ENCODE data around the gene CCDC92B. TPM values are rescaled to one million over a fixed set of nuclear protein-coding genes. Genes with fewer than 3 reads are reported as not detected.
A peak's percentile ranks its signal among the peaks of the same experiment; 100 is the strongest.

The CCDC92B gene
- total and polyA plus RNA-seq, 9 of the 15 experiments (the other 6 are each of a cell fraction or from before 2014, with no cell fraction given), result not detected

DNA sequence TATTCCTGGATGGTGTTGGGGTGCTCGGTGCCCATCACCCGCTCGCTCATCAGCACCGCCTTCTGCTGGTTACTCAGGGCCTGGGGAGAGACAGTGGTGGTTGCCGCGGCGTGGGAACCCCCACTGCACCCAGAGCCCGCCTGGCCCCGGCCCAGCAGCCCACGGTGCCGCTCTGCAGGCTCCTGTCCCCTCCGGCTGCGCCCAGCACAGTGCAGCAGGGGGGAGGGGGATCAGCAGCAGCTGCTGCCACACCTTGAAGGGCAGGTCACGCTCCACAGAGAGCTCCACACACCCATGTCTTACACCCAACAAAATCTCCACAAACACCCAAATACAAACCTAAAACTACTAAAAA is 56.7 kb downstream of the CCDC92B start:
- no peak for ATAC-seq
- DNase-seq (ENCODE audit: extremely low read depth in 1 of 4, low spot score in 3 of 4), result peak in 1 of 4 experiments; percentile 14
- ChIA-PET CTCF (ENCODE audit: low intra/inter-chr PET ratio) (no interaction called here), POLR2A (no interaction called here)
- WGBS (ENCODE audit: insufficient coverage, low coverage, missing lambda C conversion rate), result 100% methylated on average over 2 of the region's 14 CpGs
- no peak overlapping the region for H2AFZ ChIP-seq (ENCODE audit: low read depth, low read length)
- no peaks in the 10 kb centered on the region for H3K9me3 ChIP-seq (replicated peaks; ENCODE audit: control insufficient read depth, insufficient read depth, low read depth, low read length)
- BruUV-seq (replicated peaks), result TSS peak; percentile 20
- H3K27me3 ChIP-seq (ENCODE audit: control insufficient read depth in 2 of 2, insufficient read depth in 2 of 2, low read length in 2 of 2), result no peaks in the 10 kb centered on the region
- no peaks in the 10 kb centered on the region for H3K9me1 ChIP-seq (ENCODE audit: control insufficient read depth, insufficient read depth, low read length)
- in situ Hi-C loops (cut with MboI), result no loop called here
- H3K36me3 ChIP-seq (ENCODE audit: control insufficient read depth, insufficient read depth, low read length), result peaks cover 77% of the 10 kb centered on the region; the same call in 1 of the 3 replicates
- no peak overlapping the region for H3K4me3 ChIP-seq
- H4K20me1 ChIP-seq (replicated peaks; ENCODE audit: control insufficient read depth, insufficient read depth, low read length), result no peaks in the 10 kb centered on the region
- no peak for FAIRE-seq
- H3K79me2 ChIP-seq (ENCODE audit: control insufficient read depth, insufficient read depth, low read length), result no peaks in the 10 kb centered on the region
- no peak overlapping the region for H3K27ac ChIP-seq (ENCODE audit: extremely low read depth, low read depth, low read length)
- H3K4me1 ChIP-seq (replicated peaks in 1 of 2; ENCODE audit: control insufficient read depth in 2 of 2, insufficient read depth in 2 of 2, low read length in 2 of 2), result peaks cover 0 to 53% of the 10 kb centered on the region in 2 experiments; a peak in 2 of 5 replicates
- H3K4me2 ChIP-seq (ENCODE audit: insufficient read depth, low read length), result no peak overlapping the region
- no peak for TF ChIP-seq ZNF77 (CRISPR knock-in tag; IDR thresholded peaks at IDR 0.05)
- TF ChIP-seq ETV1 (tag; conservative IDR thresholded peaks at IDR 0.05; ENCODE audit: low read depth), result no peak
- no peak overlapping the region for H3K9ac ChIP-seq (ENCODE audit: insufficient read depth in 1 of 2, low read depth in 2 of 2, low read length in 2 of 2)
- intact Hi-C loops (cut with micrococcal nuclease), result no loop called here

GRCh38 chr17:2691965-2692780 is 57.3 kb downstream of the CCDC92B start:
- CTCF ChIA-PET (ENCODE audit: low intra/inter-chr PET ratio), result no interaction called here
- intact Hi-C loops (cut with micrococcal nuclease) (no loop called here), in situ Hi-C loops (cut with MboI) (no loop called here)
- peak; percentile 59 for ATAC-seq
- DNase-seq (ENCODE audit: extremely low read depth in 1 of 4, low spot score in 3 of 4), result peak in 2 of 4 experiments; percentile 11 to 37
- Histone ChIP-seq H3K27ac (ENCODE audit: extremely low read depth, low read depth, low read length) (no peak overlapping the region), H3K4me1 (replicated peaks in 1 of 2; ENCODE audit: control insufficient read depth in 2 of 2, insufficient read depth in 2 of 2, low read length in 2 of 2) (peaks cover 0 to 53% of the 10 kb centered on the region in 2 experiments; a peak in 2 of 5 replicates), H3K79me2 (ENCODE audit: control insufficient read depth, insufficient read depth, low read length) (no peaks in the 10 kb centered on the region), H3K27me3 (ENCODE audit: control insufficient read depth in 2 of 2, insufficient read depth in 2 of 2, low read length in 2 of 2) (no peaks in the 10 kb centered on the region), H3K9me3 (replicated peaks; ENCODE audit: control insufficient read depth, insufficient read depth, low read depth, low read length) (no peaks in the 10 kb centered on the region), H3K4me3 (no peak overlapping the region), H3K4me2 (ENCODE audit: insufficient read depth, low read length) (no peak overlapping the region), H2AFZ (ENCODE audit: low read depth, low read length) (no peak overlapping the region), H3K9me1 (ENCODE audit: control insufficient read depth, insufficient read depth, low read length) (no peaks in the 10 kb centered on the region), H3K36me3 (ENCODE audit: control insufficient read depth, insufficient read depth, low read length) (peaks cover 72% of the 10 kb centered on the region; the same call in 1 of the 3 replicates), H3K9ac (ENCODE audit: insufficient read depth in 1 of 2, low read depth in 2 of 2, low read length in 2 of 2) (no peak overlapping the region), H4K20me1 (replicated peaks; ENCODE audit: control insufficient read depth, insufficient read depth, low read length) (no peaks in the 10 kb centered on the region)
- 69% methylated on average over 11 of the region's 71 CpGs for WGBS (ENCODE audit: insufficient coverage, low coverage, missing lambda C conversion rate)
- FAIRE-seq, result no peak
- POLR2A ChIA-PET, result interaction anchor here (0.9 kb wide), 1 partner anchor 12 kb away, joined by 3 read pairs; no protein-coding TSS in a partner anchor
- BruUV-seq (replicated peaks), result no TSS peak
- TF ChIP-seq TRIM24 (IDR thresholded peaks at IDR 0.05) (no peak), ZNF282 (CRISPR knock-in tag; IDR thresholded peaks at IDR 0.05) (no peak), TSC22D4 (tag; IDR thresholded peaks at IDR 0.05) (no peak), ZFX (CRISPR knock-in tag; IDR thresholded peaks at IDR 0.05) (no peak), ZNF699 (CRISPR knock-in tag; IDR thresholded peaks at IDR 0.05; ENCODE audit: insufficient replicate concordance) (no peak)
- TF ChIP-seq, protein P1, sequence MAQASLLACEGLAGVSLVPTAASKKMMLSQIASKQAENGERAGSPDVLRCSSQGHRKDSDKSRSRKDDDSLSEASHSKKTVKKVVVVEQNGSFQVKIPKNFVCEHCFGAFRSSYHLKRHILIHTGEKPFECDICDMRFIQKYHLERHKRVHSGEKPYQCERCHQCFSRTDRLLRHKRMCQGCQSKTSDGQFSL (CRISPR knock-in tag; IDR thresholded peaks at IDR 0.05), result 0 out of 2 replicates have a peak, but pooled peaks have one; percentile 37
- TF ChIP-seq, protein P1 (tag; IDR thresholded peaks at IDR 0.05), result no peak
- TF ChIP-seq, protein P2, sequence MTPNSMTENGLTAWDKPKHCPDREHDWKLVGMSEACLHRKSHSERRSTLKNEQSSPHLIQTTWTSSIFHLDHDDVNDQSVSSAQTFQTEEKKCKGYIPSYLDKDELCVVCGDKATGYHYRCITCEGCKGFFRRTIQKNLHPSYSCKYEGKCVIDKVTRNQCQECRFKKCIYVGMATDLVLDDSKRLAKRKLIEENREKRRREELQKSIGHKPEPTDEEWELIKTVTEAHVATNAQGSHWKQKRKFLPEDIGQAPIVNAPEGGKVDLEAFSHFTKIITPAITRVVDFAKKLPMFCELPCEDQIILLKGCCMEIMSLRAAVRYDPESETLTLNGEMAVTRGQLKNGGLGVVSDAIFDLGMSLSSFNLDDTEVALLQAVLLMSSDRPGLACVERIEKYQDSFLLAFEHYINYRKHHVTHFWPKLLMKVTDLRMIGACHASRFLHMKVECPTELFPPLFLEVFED (CRISPR knock-in tag; conservative IDR thresholded peaks at IDR 0.05), result no peak
- TF ChIP-seq, protein P3, sequence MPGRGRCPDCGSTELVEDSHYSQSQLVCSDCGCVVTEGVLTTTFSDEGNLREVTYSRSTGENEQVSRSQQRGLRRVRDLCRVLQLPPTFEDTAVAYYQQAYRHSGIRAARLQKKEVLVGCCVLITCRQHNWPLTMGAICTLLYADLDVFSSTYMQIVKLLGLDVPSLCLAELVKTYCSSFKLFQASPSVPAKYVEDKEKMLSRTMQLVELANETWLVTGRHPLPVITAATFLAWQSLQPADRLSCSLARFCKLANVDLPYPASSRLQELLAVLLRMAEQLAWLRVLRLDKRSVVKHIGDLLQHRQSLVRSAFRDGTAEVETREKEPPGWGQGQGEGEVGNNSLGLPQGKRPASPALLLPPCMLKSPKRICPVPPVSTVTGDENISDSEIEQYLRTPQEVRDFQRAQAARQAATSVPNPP (IDR thresholded peaks at IDR 0.05; ENCODE audit: borderline replicate concordance, insufficient read depth, insufficient read length), result no peak
